T47D (cell line): ENCODE results near the gene SLC6A13.
"Not testable (repeated sequence)": the region's sequence is repeated elsewhere in the genome, so short reads cannot be mapped to it uniquely, and the experiment has no call there.

Experiments
- DNase-seq, 2 experiments: peaks; one replicate each; pipeline versions ENCODE4 v3.0.0 to v3.0.0-alpha.2; 2011 to 2012; ENCODE audit warnings: low read depth in 1 of 2, low spot score in 1 of 2
- JUND ChIP-seq: IDR thresholded peaks from 2 replicates; pipeline ENCODE4 v1.6.1; 2012; ENCODE audit warnings: low read depth
- in situ Hi-C: cut with HindIII; loops from 2 replicates; pipeline ENCODE4 v1.10.0; 2016; ENCODE audit warnings: low sequenced_read_pairs, low pct_unique_long_range_greater_than_20kb

The SLC6A13 gene

DNA sequence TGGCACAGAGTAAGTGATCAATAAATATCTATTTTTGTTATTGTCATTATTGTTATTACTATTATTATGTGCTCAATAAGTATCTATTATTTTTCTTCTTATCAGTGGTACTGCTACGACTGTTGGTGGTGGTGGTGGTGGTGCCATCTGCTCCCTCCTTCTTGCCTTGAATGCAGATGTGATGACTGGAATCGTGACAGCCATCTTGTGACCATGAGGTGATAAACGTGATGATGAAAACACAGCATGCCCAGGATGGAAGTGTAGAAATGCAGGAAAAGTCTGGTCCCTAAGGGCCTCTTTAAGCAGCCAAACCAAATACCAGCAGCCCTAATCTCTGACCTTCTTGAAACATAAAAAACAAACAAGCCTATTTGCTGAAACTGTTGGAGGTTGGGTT is 71.1 kb downstream of the SLC6A13 start:
- TF ChIP-seq JUND: no peak
- DNase-seq: no peak
- in situ Hi-C loops: no loop called here

DNA sequence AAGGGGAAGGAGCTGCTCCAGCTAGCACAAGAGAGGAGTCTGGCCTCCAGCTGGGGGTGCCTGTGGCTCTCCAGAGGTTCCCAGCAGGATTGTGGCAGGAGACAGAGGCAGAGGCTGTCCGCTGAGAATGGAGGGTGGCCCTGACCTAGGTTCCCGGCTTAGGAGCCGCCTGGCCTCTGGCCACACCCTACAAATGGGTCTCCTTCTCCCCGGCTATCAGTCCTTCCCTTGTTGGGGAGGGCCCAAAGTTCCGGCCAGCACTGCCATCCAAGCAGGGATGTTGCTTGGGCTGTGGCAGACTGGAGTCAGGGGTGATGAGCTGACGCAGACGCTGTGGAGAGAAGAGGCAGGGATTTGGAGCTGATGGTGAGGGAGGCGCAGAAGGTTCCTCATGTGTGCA is 71.8 kb downstream of the SLC6A13 start:
- in situ Hi-C loops: no loop called here
- DNase-seq: no peak
- no peak for TF ChIP-seq JUND

DNA sequence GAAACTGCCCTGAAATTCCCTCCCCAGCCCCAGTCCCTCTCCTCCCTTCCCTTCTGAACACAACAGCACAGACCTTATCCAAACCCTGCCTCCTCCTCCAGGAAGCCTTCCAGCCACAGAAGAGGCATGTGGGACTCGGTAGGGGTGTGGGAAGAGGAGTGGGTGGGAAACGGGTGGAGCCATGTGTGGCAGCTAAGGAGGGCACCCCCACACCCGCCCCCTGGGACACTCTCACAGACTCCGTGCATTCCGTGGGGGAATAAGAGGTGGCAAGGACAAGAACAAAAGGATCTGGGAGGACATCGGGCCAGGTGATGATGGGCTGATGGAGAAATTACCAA is 73.0 kb downstream of the SLC6A13 start:
- in situ Hi-C loops: no loop called here
- TF ChIP-seq JUND: no peak
- no peak for DNase-seq

GRCh38 chr12:188910-189621 is 73.6 kb downstream of the SLC6A13 start:
- DNase-seq: peak; percentile 69 to 75
- in situ Hi-C loops: no loop called here
- no peak for TF ChIP-seq JUND

DNA sequence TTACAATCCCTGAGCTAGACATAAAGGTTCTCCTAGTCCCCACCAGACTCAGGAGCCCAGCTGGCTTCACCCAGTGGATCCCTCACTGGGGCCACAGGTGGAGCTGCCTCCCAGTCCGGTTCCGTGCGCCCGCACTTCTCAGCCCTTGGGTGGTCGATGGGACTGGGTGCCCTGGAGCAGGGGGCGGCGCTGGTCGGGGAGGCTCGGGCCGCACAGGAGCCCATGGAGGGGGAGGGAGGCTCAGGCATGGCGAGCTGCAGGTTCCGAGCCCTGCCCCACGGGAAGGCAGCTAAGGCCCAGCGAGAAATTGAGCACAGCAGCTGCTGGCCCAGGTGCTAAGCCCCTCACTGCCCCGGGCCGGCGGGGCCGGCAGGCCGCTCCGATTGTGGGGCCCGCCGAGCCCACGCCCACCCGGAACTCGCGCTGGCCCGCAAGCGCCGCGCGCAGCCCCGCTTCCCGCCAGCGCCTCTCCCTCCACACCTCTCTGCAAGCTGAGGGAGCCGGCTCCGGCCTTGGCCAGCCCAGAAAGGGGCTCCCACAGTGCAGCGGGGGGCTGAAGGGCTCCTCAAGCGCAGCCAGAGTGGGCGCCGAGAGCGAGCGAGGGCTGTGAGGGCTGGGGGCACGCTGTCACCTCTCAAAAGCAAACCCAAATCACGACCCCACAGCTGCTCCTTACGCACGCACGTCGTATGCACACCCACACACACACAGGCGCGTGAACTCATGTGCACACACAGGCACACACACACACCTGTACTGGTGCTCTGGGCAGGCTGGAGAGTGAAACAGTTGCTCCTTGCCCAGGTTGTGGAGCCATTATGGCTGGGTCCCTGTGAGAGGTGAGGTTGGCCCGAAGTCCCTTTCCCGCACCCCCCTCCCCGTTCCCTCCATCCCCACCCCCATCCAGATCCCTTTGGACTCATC is 74.4 kb downstream of the SLC6A13 start:
- DNase-seq, in situ Hi-C loops: not testable (repeated sequence)

DNA sequence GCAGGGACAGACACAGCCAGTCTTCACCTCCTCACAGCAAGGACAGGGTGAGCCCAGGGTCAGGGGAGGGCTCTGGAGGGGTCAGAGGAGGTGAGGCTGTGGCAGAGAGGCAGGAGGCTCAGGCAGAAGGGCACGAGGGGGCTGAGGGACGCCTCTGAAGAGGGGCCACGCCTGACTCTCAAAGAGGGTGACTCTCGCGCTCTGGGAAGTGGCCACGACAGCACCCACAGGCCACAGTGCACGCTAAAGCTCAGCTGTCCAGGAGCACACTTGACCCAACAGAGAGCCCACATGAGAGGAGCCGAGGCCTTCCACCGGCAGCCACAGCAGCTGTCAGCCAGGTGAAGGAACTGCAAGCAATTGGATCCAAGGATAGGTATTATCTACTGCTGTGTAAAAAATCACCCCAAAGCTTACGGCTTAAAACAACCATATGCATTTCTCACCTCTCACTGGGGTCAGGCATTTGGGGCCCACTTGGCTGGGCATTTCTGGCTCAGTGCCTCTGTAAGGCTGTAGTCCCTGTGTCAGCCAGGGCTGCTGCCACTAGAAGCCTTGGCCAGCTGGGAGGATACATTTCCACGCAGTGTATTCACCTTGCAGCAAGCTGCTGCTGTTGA is 76.5 kb downstream of the SLC6A13 start:
- TF ChIP-seq JUND: no peak
- DNase-seq: no peak
- in situ Hi-C loops: no loop called here

DNA sequence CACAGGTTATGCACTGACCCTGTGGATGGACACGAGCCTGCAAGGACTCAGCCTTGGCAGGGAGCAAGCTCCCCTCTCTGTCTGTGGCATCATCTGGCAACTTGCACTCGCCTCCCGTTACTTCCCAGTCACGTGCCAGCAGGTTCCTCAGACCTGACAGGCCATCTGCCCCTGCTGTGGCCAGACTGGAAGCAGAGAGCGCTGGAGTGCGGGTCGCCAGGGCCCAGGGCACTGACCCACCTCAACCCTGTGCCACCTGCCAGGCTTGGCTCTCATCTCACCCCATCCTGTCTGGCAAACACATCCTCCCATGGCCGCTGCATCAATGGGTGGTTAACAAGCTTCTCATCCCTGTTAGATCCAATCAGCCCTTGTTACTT is 77.1 kb downstream of the SLC6A13 start:
- peak in 1 of 2 experiments; percentile 36 for DNase-seq
- TF ChIP-seq JUND: no peak
- in situ Hi-C loops: no loop called here

DNA sequence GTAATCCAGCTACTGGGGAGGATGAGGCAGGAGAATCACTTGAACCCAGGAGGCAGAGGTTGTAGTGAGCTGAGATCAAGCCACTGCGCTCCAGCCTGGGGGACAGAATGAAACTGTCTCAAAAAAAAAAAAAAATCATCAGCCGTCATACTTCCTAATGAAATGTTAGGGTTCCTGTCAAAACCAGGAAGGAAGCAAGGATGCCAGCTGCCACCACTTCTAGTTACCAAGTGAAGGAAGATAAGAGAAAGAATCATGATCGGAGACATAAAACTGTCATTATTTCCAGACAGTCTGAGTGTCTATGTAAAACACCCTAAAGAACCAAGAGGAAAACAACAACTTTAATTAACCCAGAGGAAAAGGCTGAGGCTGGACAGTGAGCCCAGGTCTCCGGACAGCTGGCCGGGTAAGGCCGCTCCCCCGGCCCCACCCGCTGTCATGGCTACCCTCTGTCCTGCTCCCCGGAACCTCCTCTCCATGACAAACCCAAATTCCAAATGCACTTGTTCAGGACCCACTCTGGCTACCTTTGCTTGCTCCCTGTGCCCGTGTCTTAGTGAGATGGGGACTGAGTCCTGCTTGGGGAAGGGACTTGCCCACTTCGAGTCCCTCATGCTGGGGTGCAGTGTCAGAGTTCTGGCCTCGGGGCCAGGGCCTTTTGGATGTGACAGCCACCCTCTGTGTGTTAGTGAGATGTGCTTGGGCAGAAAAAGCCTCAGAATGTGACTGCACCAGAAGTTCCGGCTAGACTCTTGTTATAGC is 77.6 kb downstream of the SLC6A13 start:
- in situ Hi-C loops: no loop called here
- TF ChIP-seq JUND: no peak
- peak in 1 of 2 experiments; percentile 65 for DNase-seq

GRCh38 chr12:182381-182892 is 80.2 kb downstream of the SLC6A13 start:
- no peak for TF ChIP-seq JUND
- DNase-seq: no peak
- in situ Hi-C loops: no loop called here

- no peak for DNase-seq
- in situ Hi-C loops: no loop called here
- TF ChIP-seq JUND: no peak
Measured at GRCh38 chr12:181921-182320, 80.7 kb downstream of the SLC6A13 start.

GRCh38 chr12:180445-180844 is 82.2 kb downstream of the SLC6A13 start:
- no peak for DNase-seq
- in situ Hi-C loops: no loop called here
- TF ChIP-seq JUND: no peak

DNA sequence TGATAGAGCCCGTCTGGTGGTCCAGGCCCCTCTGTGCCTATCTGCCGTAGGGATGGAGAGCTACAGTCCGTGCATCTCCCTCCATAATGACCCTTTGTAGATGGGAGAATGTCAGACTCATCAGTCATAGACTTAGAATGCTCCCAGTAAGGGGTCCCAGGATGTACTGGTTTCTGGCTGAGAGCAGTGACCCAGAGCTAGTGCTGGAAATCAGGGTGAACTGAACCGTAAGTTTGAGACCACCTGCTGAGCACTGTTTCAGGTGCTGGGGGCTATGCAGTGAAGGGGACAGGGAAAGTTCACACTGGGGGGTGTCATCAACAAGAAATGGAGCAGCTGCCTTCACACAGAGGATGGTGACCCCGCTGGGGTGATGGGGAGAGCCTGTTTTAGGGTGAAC is 82.8 kb downstream of the SLC6A13 start:
- no peak for TF ChIP-seq JUND
- in situ Hi-C loops: no loop called here
- DNase-seq: no peak
